HepG2 (cell line): ENCODE results near the gene FAM219A. TPM values are rescaled to one million over a fixed set of nuclear protein-coding genes. Genes with fewer than 3 reads are reported as not detected.
A peak's percentile ranks its signal among the peaks of the same experiment; 100 is the strongest.

Experiments
- ATAC-seq: fragments of 200-7000 bp; cut with Tn5 transposase; 3 replicates; pipeline ENCODE4 v1.9.1; 2020; ENCODE audit warnings: mild to moderate bottlenecking, moderate library complexity
- Bru-seq: library from RNA; stranded (reverse); fragments of 400-500 nt; gene quantifications from one replicate; lab custom pipeline; 2021; lab: Mats Ljungman, UMichigan
- BruChase-seq, 2 experiments: library from RNA; stranded (reverse); fragments of 400-500 nt; gene quantifications; one replicate each; lab custom pipeline; 2021; lab: Mats Ljungman, UMichigan
- BruUV-seq: library from RNA; stranded (reverse); fragments of 400-500 nt; replicated peaks from 2 replicates; lab custom pipeline; 2021; lab: Mats Ljungman, UMichigan
- CTCF ChIA-PET: fragments of 300-600 bp; formaldehyde crosslinking; extraction: SDS; loops from one replicate; lab custom pipeline; 2021; ENCODE audit warnings: low total read pairs, inconsistent platforms, low intra/inter-chr PET ratio; lab: Yijun Ruan, JAX
- POLR2A ChIA-PET: fragments of 350-600 bp; sonication (Branson Sonifier 250); formaldehyde crosslinking; loops from one replicate; lab custom pipeline; 2020; ENCODE audit warnings: antibody characterized with exemption, inconsistent platforms; lab: Yijun Ruan, JAX
- DNase-seq: peaks from one replicate; pipeline ENCODE4 v3.0.0-alpha.2; 2015; ENCODE audit warnings: low spot score
- FAIRE-seq: peaks from 3 replicates; lab custom pipeline; 2011; peaks lifted over from hg19 to GRCh38; lab: Jason Lieb, UNC
- H2AFZ ChIP-seq: one replicate; pipeline ENCODE4 v1.6.1; 2011; ENCODE audit warnings: low read length, inconsistent platforms
- H3K27ac ChIP-seq: fragments of 300-600 bp; 3 replicates; pipeline ENCODE4 v1.8.0; 2011; ENCODE audit warnings: mixed run types, mild to moderate bottlenecking, mixed read lengths, low read length, inconsistent platforms; ENCODE audit not compliant: insufficient read depth; ENCODE audit errors: extremely low read length
- H3K27me3 ChIP-seq, 2 experiments: fragments of 200-600 bp in 1 of 2; 2 replicates in 1 of 2; 3 replicates in 1 of 2; pipeline versions ENCODE4 v1.6.0 to v1.8.0; 2011; ENCODE audit warnings: low read length in 2 of 2, mild to moderate bottlenecking in 2 of 2, moderate library complexity in 2 of 2, inconsistent platforms in 1 of 2; ENCODE audit not compliant: insufficient read depth in 2 of 2, control insufficient read depth in 1 of 2
- H3K36me3 ChIP-seq, 2 experiments: fragments of 200-600 bp in 1 of 2; replicated peaks in 1 of 2; 2 replicates in 1 of 2; 3 replicates in 1 of 2; pipeline versions ENCODE4 v1.5.1 to v1.8.0; 2011; ENCODE audit warnings: low read length in 2 of 2, inconsistent platforms in 1 of 2; ENCODE audit not compliant: insufficient read depth in 2 of 2, control insufficient read depth in 1 of 2
- H3K4me1 ChIP-seq: 2 replicates; pipeline ENCODE4 v1.5.1; 2012; ENCODE audit warnings: low read length, inconsistent platforms; ENCODE audit not compliant: insufficient read depth
- H3K4me2 ChIP-seq: 2 replicates; pipeline ENCODE4 v1.6.0; 2011; ENCODE audit warnings: low read depth, low read length, inconsistent platforms
- H3K4me3 ChIP-seq, 3 experiments: fragments of 200-600 bp in 1 of 3; sonication (generic), shearing (Covaris generic) in 1 of 3; replicated peaks in 1 of 3; 2 replicates each; pipeline ENCODE4 v1.5.1; 2011 to 2016; ENCODE audit warnings: low read length in 3 of 3, inconsistent platforms in 2 of 3, low read depth in 2 of 3, mild to moderate bottlenecking in 2 of 3, control low read depth in 1 of 3, mixed read lengths in 1 of 3; ENCODE audit not compliant: insufficient read depth in 1 of 3
- H3K79me2 ChIP-seq: one replicate; pipeline ENCODE4 v1.6.1; 2011; ENCODE audit warnings: low read length, inconsistent platforms; ENCODE audit not compliant: insufficient read depth
- H3K9ac ChIP-seq: 2 replicates; pipeline ENCODE4 v1.6.0; 2011; ENCODE audit warnings: mild to moderate bottlenecking, low read depth, low read length, inconsistent platforms; ENCODE audit not compliant: insufficient read depth
- H3K9me3 ChIP-seq: 2 replicates; pipeline ENCODE4 v1.5.1; 2012; ENCODE audit warnings: mild to moderate bottlenecking, low read length
- H4K20me1 ChIP-seq: 2 replicates; pipeline ENCODE4 v1.6.0; 2011; ENCODE audit warnings: inconsistent platforms, mild to moderate bottlenecking, low read length, moderate library complexity; ENCODE audit not compliant: insufficient read depth
- CCDC6 ChIP-seq: sonication (generic); formaldehyde crosslinking; IDR thresholded peaks from 2 replicates; pipeline ENCODE4 v1.8.1; 2022; ENCODE audit warnings: mild to moderate bottlenecking, missing genetic modification reagents, moderate library complexity
- HMGXB3 ChIP-seq: sonication (generic); formaldehyde crosslinking; IDR thresholded peaks from 2 replicates; pipeline ENCODE4 v1.4.0; 2020; ENCODE audit warnings: missing genetic modification reagents, borderline replicate concordance
- MXD1 ChIP-seq: sonication (generic); formaldehyde crosslinking; IDR thresholded peaks from 2 replicates; pipeline ENCODE4 v1.4.0; 2020; ENCODE audit warnings: mild to moderate bottlenecking, missing genetic modification reagents
- NFYC ChIP-seq: IDR thresholded peaks from 2 replicates; pipeline ENCODE4 v1.6.1; 2016; ENCODE audit warnings: missing genetic modification reagents, missing compliant biosample characterization
- RBFOX2 ChIP-seq: fragments of 200-400 bp; formaldehyde crosslinking; IDR thresholded peaks from 2 replicates; pipeline ENCODE4 v1.6.1; 2017; ENCODE audit warnings: low read depth, mild to moderate bottlenecking, low read length
- TARDBP ChIP-seq: sonication (generic); formaldehyde crosslinking; IDR thresholded peaks from 2 replicates; pipeline ENCODE4 v1.8.0; 2022; ENCODE audit warnings: mild to moderate bottlenecking, missing genetic modification reagents
- TEAD3 ChIP-seq: optimal IDR thresholded peaks from 2 replicates; pipeline ENCODE3; 2016; ENCODE audit warnings: borderline replicate concordance
- ZNF619 ChIP-seq: sonication (generic); formaldehyde crosslinking; IDR thresholded peaks from 2 replicates; pipeline ENCODE4 v1.4.0; 2020; ENCODE audit warnings: mild to moderate bottlenecking, missing genetic modification reagents
- ZNF747 ChIP-seq: sonication (generic); formaldehyde crosslinking; IDR thresholded peaks from 2 replicates; pipeline ENCODE4 v1.8.1; 2023; ENCODE audit warnings: missing genetic modification reagents, mild to moderate bottlenecking, borderline replicate concordance
- WGBS: methylation state at CpG from one replicate; pipeline ENCODE4 v1.1.6; 2017; ENCODE audit warnings: low lambda C conversion rate; 5-methylcytosine and 5-hydroxymethylcytosine counted together
- in situ Hi-C: cut with HindIII; loops from 2 replicates; pipeline ENCODE4 v1.10.0; 2017; ENCODE audit warnings: low pct_unique_long_range_greater_than_20kb; ENCODE audit not compliant: extremely low pct_ligation_motif_present
- intact Hi-C: fragments of 100-400 bp; cut with micrococcal nuclease; formaldehyde crosslinking; loops from one replicate; pipeline ENCODE4 v1.10.0; 2022; ENCODE audit not compliant: unreplicated experiment
- long read RNA-seq, 2 experiments: library from RNA in 1 of 2; library from polyadenylated mRNA in 1 of 2; stranded (forward) in 1 of 2; unstranded in 1 of 2; transcript quantifications; one replicate each; pipeline ENCODE4 v2.0.0, GENCODE V29; 2019 to 2022
- polyA minus RNA-seq, 3 experiments: library from RNA; depleted of rRNA, polyadenylated mRNA; stranded (reverse); fragments of >200 nt; gene quantifications; 2 replicates each; pipeline ENCODE4 v1.2.3, GENCODE V29; 2011; ENCODE audit warnings: low replicate concordance in 1 of 3
- polyA plus RNA-seq, 8 experiments: library from polyadenylated mRNA; depleted of rRNA in 3 of 8; stranded (reverse) in 7 of 8; unstranded in 1 of 8; fragments of >200 nt; fragmentation: Illumina TruSeq in 4 of 8; extraction: Trizol in 4 of 8; gene quantifications; 2 replicates each; pipeline versions ENCODE4 v1.2.1 to v1.2.3, GENCODE V29; 2011 to 2016; ENCODE audit warnings: low read depth in 4 of 8, missing spikeins in 1 of 8, mixed read lengths in 1 of 8; ENCODE audit not compliant: insufficient read depth in 1 of 8
- total RNA-seq, 5 experiments: library from RNA; depleted of rRNA; stranded (reverse); fragments of >200 nt; fragmentation: Illumina TruSeq; extraction: Trizol; gene quantifications; 2 replicates each; pipeline ENCODE4 v1.2.3, GENCODE V29; 2016; ENCODE audit warnings: low read depth in 1 of 5

The FAM219A gene
- 3.7 and 3.9 TPM in 2 replicates for total RNA-seq (2016; rRNA removed; fragmentation: Illumina TruSeq; extraction: Trizol)
- 0.53 and 0.61 TPM in 2 replicates for total RNA-seq (2016; cell fraction: cytosol; rRNA removed; fragmentation: Illumina TruSeq; extraction: Trizol; ENCODE audit: low read depth)
- 3.0 and 4.0 TPM in 2 replicates for total RNA-seq (2016; cell fraction: insoluble cytoplasmic fraction; rRNA removed; fragmentation: Illumina TruSeq; extraction: Trizol)
- 2.0 and 2.3 TPM in 2 replicates for total RNA-seq (2016; cell fraction: membrane; rRNA removed; fragmentation: Illumina TruSeq; extraction: Trizol)
- 3.2 and 4.3 TPM in 2 replicates for total RNA-seq (2016; cell fraction: nucleus; rRNA removed; fragmentation: Illumina TruSeq; extraction: Trizol)
- 6.4 and 9.4 TPM in 2 replicates for polyA plus RNA-seq (2011; rRNA removed)
- polyA plus RNA-seq (2011; cell fraction: cytosol; rRNA removed), result 3.7 TPM in 2 replicates
- 12.8 and 13.5 TPM in 2 replicates for polyA plus RNA-seq (2011; cell fraction: nucleus; rRNA removed)
- 5.3 and 7.6 TPM in 2 replicates for polyA plus RNA-seq (2012)
- 0.29 and 0.57 TPM in 2 replicates for polyA plus RNA-seq (2016; cell fraction: cytosol; fragmentation: Illumina TruSeq; extraction: Trizol; ENCODE audit: low read depth)
- polyA plus RNA-seq (2016; cell fraction: insoluble cytoplasmic fraction; fragmentation: Illumina TruSeq; extraction: Trizol; ENCODE audit: low read depth), result 4.5 and 5.0 TPM in 2 replicates
- polyA plus RNA-seq (2016; cell fraction: membrane; fragmentation: Illumina TruSeq; extraction: Trizol; ENCODE audit: low read depth), result 1.0 and 1.4 TPM in 2 replicates
- polyA plus RNA-seq (2016; cell fraction: nucleus; fragmentation: Illumina TruSeq; extraction: Trizol; ENCODE audit: insufficient read depth, low read depth), result 9.8 TPM in 2 replicates
- polyA minus RNA-seq (2011; rRNA and poly(A)+ RNA removed; ENCODE audit: low replicate concordance), result 4.3 and 4.8 TPM in 2 replicates
- polyA minus RNA-seq (2011; cell fraction: cytosol; rRNA and poly(A)+ RNA removed), result 2.4 and 3.4 TPM in 2 replicates
- polyA minus RNA-seq (2011; cell fraction: nucleus; rRNA and poly(A)+ RNA removed), result 2.9 and 3.3 TPM in 2 replicates
- Bru-seq, nascent RNA, result percentile 61 among the genes with signal in this experiment
- percentile 56 among the genes with signal in this experiment for BruChase-seq, experiment 1, labeled RNA remaining after a 6-hour chase
- percentile 67 among the genes with signal in this experiment for BruChase-seq, experiment 2, labeled RNA remaining after a 2-hour chase
- long read RNA-seq, experiment 1, result 0 reads
- long read RNA-seq, experiment 2, transcript FAM219A-209 (6 exons, 3,644 nt), result major isoform, 5 of 19 reads
- long read RNA-seq, experiment 2, partial matches to known transcripts, result 1 of 19 reads
- long read RNA-seq, experiment 2, other reads (novel, unspliced or antisense), result 10 of 19 reads

- peak; percentile 83 for FAIRE-seq
- H3K27ac ChIP-seq, result no peak within 1 kb of the TSS
- H3K27me3 ChIP-seq, result no peaks in the 10 kb centered on the region; a peak in 1 of 5 replicates
- H3K4me2 ChIP-seq, result peak within 1 kb of the TSS; percentile 91
- peaks cover 2% of the 10 kb centered on the region for H3K79me2 ChIP-seq
- in situ Hi-C loops, result no loop called here
- no TSS peak for BruUV-seq
- WGBS, result 2% methylated on average over 27 of the region's 94 CpGs
- peak within 1 kb of the TSS; percentile 42 for H2AFZ ChIP-seq
- peak within 1 kb of the TSS; percentile 71 to 91 (median 80) for H3K4me3 ChIP-seq
- peaks cover 22% of the 10 kb centered on the region for H3K4me1 ChIP-seq
- H3K9me3 ChIP-seq, result no peaks in the 10 kb centered on the region
- POLR2A ChIA-PET, result no interaction called here
- ATAC-seq, result peak; percentile 97
- H4K20me1 ChIP-seq, result 0 out of 2 replicates have a peak, but pooled peaks cover 2% of the 10 kb centered on the region
- peak within 1 kb of the TSS; percentile 72 for H3K9ac ChIP-seq
- DNase-seq, result peak; percentile 94
- H3K36me3 ChIP-seq, result no peaks in the 10 kb centered on the region
- intact Hi-C loops, result no loop called here
- CTCF ChIA-PET, result no interaction called here
- TF ChIP-seq TARDBP (0 out of 2 replicates have a peak, but pooled peaks have one; percentile 24), ZNF619 (CRISPR knock-in tag) (no peak), NFYC (CRISPR knock-in tag) (no peak), RBFOX2 (peak; percentile 60), CCDC6 (CRISPR knock-in tag) (no peak), TEAD3 (CRISPR knock-in tag) (peak; percentile 9), HMGXB3 (CRISPR knock-in tag) (0 out of 2 replicates have a peak, but pooled peaks have one; percentile 23), ZNF747 (CRISPR knock-in tag) (no peak), MXD1 (CRISPR knock-in tag) (peak; percentile 63; the same call in 1 of the 2 replicates)
Measured at GRCh38 chr9:34458013-34458958, at the start of gene FAM219A, which contains the start of gene DNAI1. TSS of gene FAM219A (minus strand) at chr9:34458570. CDS start at chr9:34458263, 307 bp downstream. TSS of gene DNAI1 (plus strand) at chr9:34458805. CDS start at chr9:34459006, 201 bp downstream.
